ENCODE measurements around the gene CXXC5.

The CXXC5 gene

GRCh38 chr5:139664086-139664693 lies 16.0 kb downstream of the CXXC5 start:
- no peak for DNase-seq (ENCODE audit: low read depth in 2 of 2, low spot score in 1 of 2)

GRCh38 chr5:139664727-139665351 lies 16.7 kb downstream of the CXXC5 start:
- DNase-seq (ENCODE audit: low read depth in 2 of 2, low spot score in 1 of 2), result no peak

- no peak for DNase-seq (ENCODE audit: low read depth in 2 of 2, low spot score in 1 of 2)
These were observed 17.5 kb downstream of the CXXC5 start for GRCh38 chr5:139665626-139666025.

- DNase-seq (ENCODE audit: low read depth in 2 of 2, low spot score in 1 of 2), result no peak
These were observed 18.4 kb downstream of the CXXC5 start for GRCh38 chr5:139666551-139666950.

GRCh38 chr5:139667001-139667729 lies 19.0 kb downstream of the CXXC5 start:
- DNase-seq (ENCODE audit: low read depth in 2 of 2, low spot score in 1 of 2), result no peak

GRCh38 chr5:139667730-139668063 lies 19.5 kb downstream of the CXXC5 start:
- no peak for DNase-seq (ENCODE audit: low read depth in 2 of 2, low spot score in 1 of 2)

- DNase-seq (ENCODE audit: low read depth in 2 of 2, low spot score in 1 of 2), result no peak
These were observed 20.1 kb downstream of the CXXC5 start for GRCh38 chr5:139668064-139668880.

- DNase-seq (ENCODE audit: low read depth in 2 of 2, low spot score in 1 of 2), result no peak
These were observed 20.9 kb downstream of the CXXC5 start for GRCh38 chr5:139668924-139669661.

GRCh38 chr5:139669662-139670368 lies 21.7 kb downstream of the CXXC5 start:
- no peak for DNase-seq (ENCODE audit: low read depth in 2 of 2, low spot score in 1 of 2)

- no peak for DNase-seq (ENCODE audit: low read depth in 2 of 2, low spot score in 1 of 2)
These were observed 22.4 kb downstream of the CXXC5 start for GRCh38 chr5:139670369-139671095.

- DNase-seq (ENCODE audit: low read depth in 2 of 2, low spot score in 1 of 2), result no peak
These were observed 23.1 kb downstream of the CXXC5 start for GRCh38 chr5:139671096-139671841.

- no peak for DNase-seq (ENCODE audit: low read depth in 2 of 2, low spot score in 1 of 2)
These were observed 27.1 kb downstream of the CXXC5 start for GRCh38 chr5:139675213-139675612.

- DNase-seq (ENCODE audit: low read depth in 2 of 2, low spot score in 1 of 2), result no peak
These were observed 27.7 kb downstream of the CXXC5 start for GRCh38 chr5:139675825-139676224.

- no peak for DNase-seq (ENCODE audit: low read depth in 2 of 2, low spot score in 1 of 2)
These were observed 28.3 kb downstream of the CXXC5 start for GRCh38 chr5:139676406-139676805.

- no peak for DNase-seq (ENCODE audit: low read depth in 2 of 2, low spot score in 1 of 2)
These were observed 29.0 kb downstream of the CXXC5 start for GRCh38 chr5:139676951-139677735.

GRCh38 chr5:139677736-139678613 lies 29.8 kb downstream of the CXXC5 start:
- no peak for DNase-seq (ENCODE audit: low read depth in 2 of 2, low spot score in 1 of 2)
